Neural cell (in vitro differentiated cells): ENCODE measurements around the gene GINS2.

Source experiments
- CTCF ChIP-seq: fragments of 450-650 bp; IDR thresholded peaks from 2 replicates; pipeline ENCODE4 v1.5.1; 2014; ENCODE audit warnings: antibody characterized with exemption, mild to moderate bottlenecking, moderate library complexity; ENCODE audit not compliant: poor library complexity, severe bottlenecking
- EZH2 ChIP-seq: fragments of 200-600, 300-800 bp; shearing (Covaris generic), sonication (generic); IDR thresholded peaks from 2 replicates; pipeline ENCODE4 v1.6.1; 2014; ENCODE audit warnings: antibody characterized with exemption, low read length, borderline replicate concordance, mild to moderate bottlenecking; ENCODE audit not compliant: insufficient read depth, poor library complexity, severe bottlenecking
- POLR2AphosphoS5 ChIP-seq: IDR thresholded peaks from 2 replicates; pipeline ENCODE4 v1.6.1; 2012
- RAD21 ChIP-seq: fragments of 450-650 bp; conservative IDR thresholded peaks from 2 replicates; pipeline ENCODE4 v1.6.1; 2014; ENCODE audit warnings: antibody characterized with exemption, mild to moderate bottlenecking, moderate library complexity
- REST ChIP-seq: IDR thresholded peaks from 2 replicates; pipeline ENCODE4 v1.6.1; 2012; ENCODE audit warnings: borderline replicate concordance

- TF ChIP-seq RAD21 (no peak), CTCF (no peak), POLR2AphosphoS5 (no peak), EZH2 (no peak), REST (no peak)
Measured at GRCh38 chr16:85704900-85705846, 16.4 kb upstream of the GINS2 start.
